Measurements from ENCODE around the gene RNF121.

RNF121 gene

GRCh38 chr11:72003776-72004171, 74.9 kb downstream of the RNF121 start:
- Histone ChIP-seq H3K36me3 (ENCODE audit: control insufficient read depth in 5 of 5, insufficient read depth in 5 of 5, low read length in 5 of 5) (peaks cover 0 to 85% (median 80%) of the 10 kb centered on the region in 5 donors), H3K27me3 (ENCODE audit: control insufficient read depth in 5 of 5, insufficient read depth in 4 of 5, low read length in 5 of 5) (no peaks in the 10 kb centered on the region), H3K9ac (ENCODE audit: low read length in 5 of 5) (no peak overlapping the region), H3K4me1 (ENCODE audit: control insufficient read depth in 5 of 5, insufficient read depth in 5 of 5, low read length in 5 of 5) (peaks cover 5 to 17% (median 14%) of the 10 kb centered on the region in 5 donors), H3K9me3 (ENCODE audit: control insufficient read depth in 5 of 5, low read length in 5 of 5) (no peaks in the 10 kb centered on the region), H3K4me3 (ENCODE audit: low read depth in 1 of 5, low read length in 5 of 5) (no peak overlapping the region), H3K27ac (ENCODE audit: low read depth, low read length) (no peak overlapping the region)

- no peaks in the 10 kb centered on the region for H3K27me3 ChIP-seq (ENCODE audit: control insufficient read depth in 5 of 5, insufficient read depth in 4 of 5, low read length in 5 of 5)
- H3K9ac ChIP-seq (ENCODE audit: low read length in 5 of 5): no peak overlapping the region
- H3K4me1 ChIP-seq (ENCODE audit: control insufficient read depth in 5 of 5, insufficient read depth in 5 of 5, low read length in 5 of 5): peaks cover 2 to 8% (median 4%) of the 10 kb centered on the region in 5 donors
- H3K9me3 ChIP-seq (ENCODE audit: control insufficient read depth in 5 of 5, low read length in 5 of 5): no peaks in the 10 kb centered on the region
- peaks cover 3 to 95% (median 89%) of the 10 kb centered on the region in 5 donors for H3K36me3 ChIP-seq (ENCODE audit: control insufficient read depth in 5 of 5, insufficient read depth in 5 of 5, low read length in 5 of 5)
- no peak overlapping the region for H3K27ac ChIP-seq (ENCODE audit: low read depth, low read length)
- H3K4me3 ChIP-seq (ENCODE audit: low read depth in 1 of 5, low read length in 5 of 5): no peak overlapping the region
Measured at GRCh38 chr11:72004515-72005346, 75.9 kb downstream of the RNF121 start.

GRCh38 chr11:72005347-72006260, 76.8 kb downstream of the RNF121 start:
- H3K36me3 ChIP-seq (ENCODE audit: control insufficient read depth in 5 of 5, insufficient read depth in 5 of 5, low read length in 5 of 5): peaks cover 8 to 100% (median 98%) of the 10 kb centered on the region in 5 donors
- no peak overlapping the region for H3K4me3 ChIP-seq (ENCODE audit: low read depth in 1 of 5, low read length in 5 of 5)
- H3K9ac ChIP-seq (ENCODE audit: low read length in 5 of 5): no peak overlapping the region
- H3K27me3 ChIP-seq (ENCODE audit: control insufficient read depth in 5 of 5, insufficient read depth in 4 of 5, low read length in 5 of 5): no peaks in the 10 kb centered on the region
- no peak overlapping the region for H3K27ac ChIP-seq (ENCODE audit: low read depth, low read length)
- no peaks in the 10 kb centered on the region for H3K9me3 ChIP-seq (ENCODE audit: control insufficient read depth in 5 of 5, low read length in 5 of 5)
- no peaks in the 10 kb centered on the region for H3K4me1 ChIP-seq (ENCODE audit: control insufficient read depth in 5 of 5, insufficient read depth in 5 of 5, low read length in 5 of 5)

DNA sequence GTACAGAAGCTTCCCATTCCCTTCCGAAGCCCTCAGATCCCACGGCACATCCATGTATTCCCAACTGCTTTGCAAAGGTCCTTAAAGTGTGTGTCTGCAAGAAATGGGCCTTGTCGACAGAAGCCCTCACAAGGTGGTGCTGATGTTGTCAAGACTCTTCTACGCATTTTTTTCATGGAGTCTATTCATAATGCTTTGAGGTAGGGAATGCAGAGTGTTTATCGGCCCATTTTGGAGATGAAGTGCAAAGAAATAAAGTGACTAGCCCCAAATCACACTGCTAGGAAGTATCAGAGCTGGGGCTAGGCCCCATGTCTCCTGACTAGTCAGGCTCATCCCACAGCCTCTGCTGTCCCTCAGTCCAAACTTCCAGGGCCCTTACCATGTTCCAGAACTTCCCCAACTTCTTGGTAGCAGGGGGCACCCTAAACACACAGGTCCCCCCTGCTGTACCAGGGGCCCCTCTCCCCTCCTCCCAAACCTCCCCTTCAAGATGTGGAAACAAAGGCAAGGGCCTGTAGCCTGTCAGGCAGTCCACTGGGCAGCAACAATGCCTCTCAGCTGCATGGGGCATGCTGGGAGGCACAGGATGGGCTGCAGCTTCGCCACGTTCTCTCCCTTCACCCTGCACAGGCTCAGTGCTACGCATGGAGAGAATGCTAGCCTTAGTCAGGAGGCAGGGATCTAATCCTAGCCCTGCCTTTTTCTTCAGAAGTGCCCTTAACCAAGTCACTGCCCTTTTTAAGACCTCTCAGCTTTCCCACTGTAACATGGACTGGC, 77.7 kb downstream of the RNF121 start:
- H3K36me3 ChIP-seq (ENCODE audit: control insufficient read depth in 5 of 5, insufficient read depth in 5 of 5, low read length in 5 of 5): peaks cover 8 to 100% (median 99%) of the 10 kb centered on the region in 5 donors
- no peak overlapping the region for H3K9ac ChIP-seq (ENCODE audit: low read length in 5 of 5)
- no peak overlapping the region for H3K27ac ChIP-seq (ENCODE audit: low read depth, low read length)
- peaks cover 0 to 5% (median 0%) of the 10 kb centered on the region in 5 donors for H3K4me1 ChIP-seq (ENCODE audit: control insufficient read depth in 5 of 5, insufficient read depth in 5 of 5, low read length in 5 of 5)
- H3K27me3 ChIP-seq (ENCODE audit: control insufficient read depth in 5 of 5, insufficient read depth in 4 of 5, low read length in 5 of 5): no peaks in the 10 kb centered on the region
- H3K9me3 ChIP-seq (ENCODE audit: control insufficient read depth in 5 of 5, low read length in 5 of 5): no peaks in the 10 kb centered on the region
- H3K4me3 ChIP-seq (ENCODE audit: low read depth in 1 of 5, low read length in 5 of 5): no peak overlapping the region

DNA sequence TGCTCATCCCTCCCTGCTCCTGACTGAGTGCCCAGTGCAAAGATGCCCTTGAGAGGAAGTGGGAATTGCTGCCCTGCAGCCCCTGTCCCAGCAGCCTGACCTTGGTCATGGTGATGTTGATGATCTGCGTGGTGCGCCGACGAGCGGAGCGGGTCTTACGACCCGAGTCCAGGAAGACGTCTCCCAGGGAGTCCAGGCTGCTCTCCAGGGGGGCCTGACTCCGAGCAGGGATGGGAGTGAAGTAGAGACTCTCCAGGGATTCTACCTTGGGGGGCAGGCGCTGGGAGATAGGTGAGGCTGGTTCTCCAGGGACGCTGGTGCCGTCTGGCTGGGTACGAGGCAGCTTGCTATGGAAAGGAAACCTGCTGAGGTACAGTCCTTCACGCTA, 78.2 kb downstream of the RNF121 start:
- no peak overlapping the region for H3K27ac ChIP-seq (ENCODE audit: low read depth, low read length)
- H3K36me3 ChIP-seq (ENCODE audit: control insufficient read depth in 5 of 5, insufficient read depth in 5 of 5, low read length in 5 of 5): peaks cover 8 to 100% (median 99%) of the 10 kb centered on the region in 5 donors
- peaks cover 0 to 5% (median 0%) of the 10 kb centered on the region in 5 donors for H3K4me1 ChIP-seq (ENCODE audit: control insufficient read depth in 5 of 5, insufficient read depth in 5 of 5, low read length in 5 of 5)
- H3K9me3 ChIP-seq (ENCODE audit: control insufficient read depth in 5 of 5, low read length in 5 of 5): no peaks in the 10 kb centered on the region
- no peak overlapping the region for H3K4me3 ChIP-seq (ENCODE audit: low read depth in 1 of 5, low read length in 5 of 5)
- no peak overlapping the region for H3K9ac ChIP-seq (ENCODE audit: low read length in 5 of 5)
- no peaks in the 10 kb centered on the region for H3K27me3 ChIP-seq (ENCODE audit: control insufficient read depth in 5 of 5, insufficient read depth in 4 of 5, low read length in 5 of 5)

DNA sequence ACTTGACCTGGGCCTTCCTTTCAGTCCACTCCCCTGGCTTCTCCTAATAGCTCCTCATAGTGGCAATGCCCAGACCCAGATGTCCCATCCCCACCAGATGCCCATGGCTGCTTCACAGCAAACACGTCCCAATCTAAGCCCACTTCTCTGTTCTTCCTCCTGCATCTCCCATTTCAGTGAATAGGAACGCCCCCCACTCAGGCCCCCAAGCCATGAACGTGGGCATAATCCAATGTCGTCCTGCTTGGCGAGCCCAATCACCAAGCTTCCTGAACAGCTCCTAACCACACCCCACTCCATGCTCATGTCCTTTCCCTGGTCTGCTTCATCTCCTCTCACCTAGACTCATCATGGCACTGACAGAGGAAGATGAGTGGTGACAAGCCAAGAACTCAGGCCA, 78.7 kb downstream of the RNF121 start:
- Histone ChIP-seq H3K27ac (ENCODE audit: low read depth, low read length) (no peak overlapping the region), H3K9ac (ENCODE audit: low read length in 5 of 5) (no peak overlapping the region), H3K9me3 (ENCODE audit: control insufficient read depth in 5 of 5, low read length in 5 of 5) (no peaks in the 10 kb centered on the region), H3K36me3 (ENCODE audit: control insufficient read depth in 5 of 5, insufficient read depth in 5 of 5, low read length in 5 of 5) (peaks cover 8 to 100% (median 99%) of the 10 kb centered on the region in 5 donors), H3K4me3 (ENCODE audit: low read depth in 1 of 5, low read length in 5 of 5) (no peak overlapping the region), H3K27me3 (ENCODE audit: control insufficient read depth in 5 of 5, insufficient read depth in 4 of 5, low read length in 5 of 5) (no peaks in the 10 kb centered on the region), H3K4me1 (ENCODE audit: control insufficient read depth in 5 of 5, insufficient read depth in 5 of 5, low read length in 5 of 5) (peaks cover 0 to 7% (median 0%) of the 10 kb centered on the region in 5 donors)

DNA sequence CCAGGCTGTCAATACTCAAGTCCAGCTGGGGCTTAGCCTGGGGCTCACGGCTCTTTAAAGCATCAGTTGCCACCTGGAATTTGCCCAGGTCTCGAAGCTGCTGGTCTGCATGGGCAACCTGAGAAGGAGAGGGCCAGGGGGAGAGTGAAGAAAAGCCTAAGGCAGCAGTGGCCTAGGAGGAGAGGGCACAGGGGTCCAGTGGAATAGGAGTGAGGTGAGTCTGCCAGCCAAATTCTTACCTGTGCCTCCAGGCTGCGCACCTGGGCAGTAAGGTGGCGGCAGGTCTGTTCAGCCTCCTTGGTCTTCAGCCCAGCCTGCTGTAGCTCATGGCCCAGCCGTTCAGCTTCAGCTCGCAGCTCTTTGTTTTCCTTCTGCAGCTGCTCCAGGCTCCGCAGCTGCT, 79.9 kb downstream of the RNF121 start:
- Histone ChIP-seq H3K27ac (ENCODE audit: low read depth, low read length) (no peak overlapping the region), H3K36me3 (ENCODE audit: control insufficient read depth in 5 of 5, insufficient read depth in 5 of 5, low read length in 5 of 5) (peaks cover 8 to 100% (median 99%) of the 10 kb centered on the region in 5 donors)

GRCh38 chr11:72009156-72009555, 80.3 kb downstream of the RNF121 start:
- Histone ChIP-seq H3K27me3 (ENCODE audit: control insufficient read depth in 5 of 5, insufficient read depth in 4 of 5, low read length in 5 of 5) (no peaks in the 10 kb centered on the region), H3K9ac (ENCODE audit: low read length in 5 of 5) (no peak overlapping the region), H3K9me3 (ENCODE audit: control insufficient read depth in 5 of 5, low read length in 5 of 5) (no peaks in the 10 kb centered on the region), H3K27ac (ENCODE audit: low read depth, low read length) (no peak overlapping the region), H3K36me3 (ENCODE audit: control insufficient read depth in 5 of 5, insufficient read depth in 5 of 5, low read length in 5 of 5) (peaks cover 8 to 100% (median 99%) of the 10 kb centered on the region in 5 donors), H3K4me1 (ENCODE audit: control insufficient read depth in 5 of 5, insufficient read depth in 5 of 5, low read length in 5 of 5) (peaks cover 8 to 23% (median 16%) of the 10 kb centered on the region in 5 donors), H3K4me3 (ENCODE audit: low read depth in 1 of 5, low read length in 5 of 5) (no peak overlapping the region)

More for the DNA sequence above, 79.9 kb downstream of the RNF121 start:
- Histone ChIP-seq H3K9ac (ENCODE audit: low read length in 5 of 5) (no peak overlapping the region), H3K27me3 (ENCODE audit: control insufficient read depth in 5 of 5, insufficient read depth in 4 of 5, low read length in 5 of 5) (no peaks in the 10 kb centered on the region), H3K4me3 (ENCODE audit: low read depth in 1 of 5, low read length in 5 of 5) (no peak overlapping the region), H3K9me3 (ENCODE audit: control insufficient read depth in 5 of 5, low read length in 5 of 5) (no peaks in the 10 kb centered on the region), H3K4me1 (ENCODE audit: control insufficient read depth in 5 of 5, insufficient read depth in 5 of 5, low read length in 5 of 5) (peaks cover 5 to 18% (median 11%) of the 10 kb centered on the region in 5 donors)

GRCh38 chr11:72010529-72011233, 81.8 kb downstream of the RNF121 start:
- Histone ChIP-seq H3K4me1 (ENCODE audit: control insufficient read depth in 5 of 5, insufficient read depth in 5 of 5, low read length in 5 of 5) (peaks cover 10 to 31% (median 22%) of the 10 kb centered on the region in 5 donors), H3K9me3 (ENCODE audit: control insufficient read depth in 5 of 5, low read length in 5 of 5) (no peaks in the 10 kb centered on the region), H3K27ac (ENCODE audit: low read depth, low read length) (no peak overlapping the region), H3K27me3 (ENCODE audit: control insufficient read depth in 5 of 5, insufficient read depth in 4 of 5, low read length in 5 of 5) (no peaks in the 10 kb centered on the region), H3K36me3 (ENCODE audit: control insufficient read depth in 5 of 5, insufficient read depth in 5 of 5, low read length in 5 of 5) (peaks cover 8 to 100% (median 99%) of the 10 kb centered on the region in 5 donors), H3K4me3 (ENCODE audit: low read depth in 1 of 5, low read length in 5 of 5) (no peak overlapping the region), H3K9ac (ENCODE audit: low read length in 5 of 5) (no peak overlapping the region)

Data from subcutaneous abdominal adipose tissue (tissue), 5 donors.